ENCODE data around the gene PIP5K1B.

- TF ChIP-seq POLR2AphosphoS5 (IDR thresholded peaks at IDR 0.05; ENCODE audit: low read depth, low read length) (no peak), SIN3A (IDR thresholded peaks at IDR 0.05; ENCODE audit: borderline replicate concordance, insufficient read depth, low read length) (no peak), REST (IDR thresholded peaks at IDR 0.05; ENCODE audit: insufficient read depth in 1 of 2, low read depth in 2 of 2, low read length in 2 of 2) (no peak), FOXP2 (optimal IDR thresholded peaks at IDR 0.05; ENCODE audit: borderline replicate concordance, extremely low read depth, extremely low read length, insufficient read depth) (no peak)
These were observed 16.8 kb downstream of the PIP5K1B start for GRCh38 chr9:68721666-68722330.

Data from PFSK-1 (cell line).